T1000 (cell line): Measurements from ENCODE around the gene ARMC3.
"Not testable (repeated sequence)": the region's sequence is repeated elsewhere in the genome, so short reads cannot be mapped to it uniquely, and the experiment has no call there.

Source experiments
- DNase-seq: peaks from one replicate; lab custom pipeline; 2025; ENCODE audit warnings: mixed read lengths; lab: John Stamatoyannopoulos, UW

ARMC3 gene

DNA sequence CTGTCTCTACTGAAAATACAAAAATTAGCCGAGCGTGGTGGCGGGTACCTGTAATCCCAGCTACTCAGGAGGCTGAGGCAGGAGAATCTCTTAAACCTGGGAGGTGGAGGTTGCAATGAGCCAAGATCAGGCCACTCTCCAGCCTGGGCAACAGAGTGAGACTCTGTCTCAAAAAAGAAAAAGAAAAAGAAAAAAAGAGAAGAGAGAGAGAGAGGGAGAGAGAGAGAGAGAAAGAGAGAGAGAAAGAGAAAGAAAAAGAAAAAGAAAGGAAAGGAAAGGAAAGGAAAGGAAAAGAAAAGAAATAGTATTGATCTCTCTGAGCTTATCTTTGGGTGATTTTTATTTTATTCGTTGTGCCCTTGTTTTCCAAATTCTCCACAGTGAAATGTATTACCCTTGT, 1.2 kb downstream of the ARMC3 start:
- DNase-seq, result not testable (repeated sequence)

DNA sequence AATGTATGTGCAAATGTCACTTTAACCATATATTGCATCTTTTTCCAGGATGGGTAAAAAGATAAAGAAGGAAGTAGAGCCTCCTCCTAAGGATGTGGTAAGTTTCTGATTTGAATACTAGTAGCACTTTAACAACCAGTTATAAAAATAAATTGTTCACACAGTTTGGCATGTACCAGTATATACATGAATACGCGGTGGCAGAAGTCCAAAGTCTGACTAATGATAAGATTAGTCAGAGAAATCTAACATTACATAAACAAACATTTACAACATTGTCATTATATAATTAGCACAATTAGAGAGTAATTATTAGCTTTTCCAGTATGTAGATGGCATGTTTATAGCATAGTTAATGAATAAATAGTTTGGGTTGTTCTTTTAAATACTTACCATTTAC, 4.1 kb downstream of the ARMC3 start:
- peak; percentile 79 for DNase-seq

DNA sequence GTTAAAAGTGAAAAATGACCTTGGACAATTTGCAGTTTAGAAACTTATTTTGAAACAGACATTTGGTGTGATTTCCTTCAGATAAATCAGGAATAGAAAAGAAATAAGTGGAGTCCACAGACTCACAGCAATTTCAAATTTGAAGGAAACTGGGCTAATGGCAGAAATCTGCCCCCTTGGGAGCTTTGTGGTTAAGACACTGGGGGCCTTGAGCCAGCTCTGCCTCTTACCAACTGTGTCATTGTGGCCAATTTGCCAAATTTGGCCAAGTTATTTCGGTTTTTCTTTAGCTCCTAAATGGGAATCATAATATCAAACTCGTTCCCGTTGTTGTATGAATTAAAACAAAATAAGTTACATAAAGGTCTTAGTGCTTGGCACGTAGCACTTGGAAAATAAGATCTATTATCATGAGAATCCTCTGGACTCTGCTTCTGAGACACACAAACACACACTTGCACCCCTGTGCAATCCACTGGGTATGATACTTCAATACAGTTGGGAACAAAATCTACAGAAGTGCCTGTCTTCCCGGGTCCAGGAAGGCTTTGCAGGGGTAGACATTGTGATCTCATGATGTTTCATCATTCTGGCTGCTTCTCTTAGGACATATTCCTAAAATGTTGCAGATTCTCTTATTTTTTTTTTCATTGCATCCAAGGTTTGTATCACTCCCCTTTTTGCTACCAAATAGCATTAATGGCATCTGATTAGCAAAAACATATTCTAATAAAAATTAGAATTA, 4.9 kb downstream of the ARMC3 start:
- no peak for DNase-seq

DNA sequence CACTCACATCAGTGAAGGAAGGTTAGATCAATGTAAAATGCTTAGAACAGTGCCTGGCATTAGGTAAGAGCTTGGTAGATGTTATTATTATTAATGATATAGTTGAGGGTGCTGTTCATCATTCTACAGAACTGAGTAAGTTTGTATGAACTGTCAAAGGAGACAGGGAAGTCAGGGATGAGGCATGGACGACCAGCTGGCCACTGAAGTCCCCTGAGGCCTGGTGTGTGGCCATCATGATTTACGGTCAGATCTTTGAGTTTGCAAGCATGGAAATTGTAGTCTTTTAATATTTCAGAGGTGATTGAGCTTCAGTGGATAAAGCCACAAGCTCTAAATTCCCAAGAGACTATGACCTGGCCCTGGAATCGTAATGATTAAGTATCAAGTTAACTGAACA, 6.9 kb downstream of the ARMC3 start:
- DNase-seq, result peak; percentile 90

DNA sequence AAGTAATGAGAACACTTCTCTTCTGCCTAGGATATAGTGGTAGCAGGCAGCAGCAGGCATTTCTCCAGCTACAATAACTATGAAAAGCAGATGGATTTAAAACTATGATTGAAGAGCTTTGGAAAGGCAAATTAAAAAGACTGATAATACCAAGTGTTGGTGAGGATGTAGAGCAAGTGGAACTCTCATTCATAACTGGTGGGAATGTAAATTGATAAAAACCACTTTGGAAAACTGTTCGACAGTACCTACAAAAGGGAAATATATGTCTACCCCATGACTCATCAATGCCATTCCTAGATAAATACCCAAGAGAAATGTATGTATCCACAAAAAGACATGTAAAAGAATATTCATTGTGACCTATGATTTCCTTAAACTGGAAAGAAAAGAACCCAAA, 14.6 kb downstream of the ARMC3 start:
- no peak for DNase-seq

DNA sequence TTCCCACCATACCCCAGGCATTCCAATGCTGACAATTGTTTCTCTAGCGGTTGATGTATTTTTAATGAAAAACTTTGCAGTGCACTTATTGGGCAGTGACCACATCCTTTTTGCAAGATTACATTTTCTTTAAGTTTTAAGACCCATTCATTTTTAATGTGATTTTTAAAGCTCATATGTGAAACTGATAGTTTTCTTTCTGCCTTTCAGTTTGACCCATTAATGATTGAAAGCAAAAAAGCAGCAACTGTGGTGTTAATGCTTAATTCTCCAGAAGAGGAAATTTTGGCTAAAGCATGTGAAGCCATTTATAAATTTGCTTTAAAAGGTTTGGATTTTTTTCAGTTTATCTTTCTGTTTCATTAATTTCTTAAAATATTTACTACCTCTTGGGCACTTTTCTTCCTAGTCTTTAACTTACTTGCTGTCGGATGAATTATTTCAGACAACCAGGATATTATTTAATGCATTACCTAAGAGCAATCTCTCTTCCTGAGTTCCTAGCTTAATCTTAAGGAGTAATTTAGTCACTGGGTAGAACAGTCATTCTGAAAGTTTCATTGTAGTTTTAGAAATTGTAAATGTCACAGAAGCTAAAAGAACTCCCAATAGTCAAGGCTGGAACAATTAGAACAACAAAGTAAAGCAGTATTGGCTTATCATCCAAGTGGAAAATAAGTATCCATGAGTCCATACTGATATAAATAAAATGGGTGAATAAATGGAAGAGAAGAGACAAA, 18.3 kb downstream of the ARMC3 start:
- no peak for DNase-seq

DNA sequence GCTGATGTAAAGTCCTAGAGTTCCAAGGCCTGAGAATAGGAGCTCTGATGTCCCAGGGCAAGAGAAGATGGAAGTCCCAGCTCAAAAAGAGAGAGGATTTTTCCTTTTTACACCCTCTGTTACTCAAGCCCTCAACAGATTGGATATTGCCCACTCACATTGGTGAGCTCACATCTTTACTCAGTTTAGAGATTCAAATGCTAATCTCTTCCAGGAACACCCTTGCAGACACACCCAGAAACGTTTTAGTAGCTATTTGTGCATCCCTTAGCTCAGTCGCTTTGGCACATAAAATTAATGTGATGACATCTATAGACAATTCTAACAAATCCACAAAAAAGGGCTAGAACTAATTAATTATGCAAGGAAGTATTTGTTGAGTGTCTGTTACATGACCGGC, 27.1 kb downstream of the ARMC3 start:
- DNase-seq, result no peak

DNA sequence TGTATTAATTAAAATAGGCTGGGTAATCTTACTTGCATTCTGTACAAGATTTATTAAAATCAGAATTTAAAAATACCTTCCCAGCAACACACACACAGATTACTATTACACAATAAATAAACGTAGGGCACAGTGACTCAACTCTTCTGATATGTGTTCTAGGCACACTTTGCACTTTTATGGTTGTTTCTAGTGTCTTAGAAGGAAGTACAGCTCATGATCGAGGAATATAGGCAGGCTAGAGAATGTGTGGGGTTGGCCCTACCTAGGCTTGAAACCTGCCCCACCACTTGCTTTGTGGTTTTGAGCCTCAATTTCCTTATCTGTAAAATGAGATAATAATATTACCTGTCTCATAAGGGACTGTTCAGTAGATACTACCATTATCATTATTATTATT, 30.5 kb downstream of the ARMC3 start:
- DNase-seq, result no peak

DNA sequence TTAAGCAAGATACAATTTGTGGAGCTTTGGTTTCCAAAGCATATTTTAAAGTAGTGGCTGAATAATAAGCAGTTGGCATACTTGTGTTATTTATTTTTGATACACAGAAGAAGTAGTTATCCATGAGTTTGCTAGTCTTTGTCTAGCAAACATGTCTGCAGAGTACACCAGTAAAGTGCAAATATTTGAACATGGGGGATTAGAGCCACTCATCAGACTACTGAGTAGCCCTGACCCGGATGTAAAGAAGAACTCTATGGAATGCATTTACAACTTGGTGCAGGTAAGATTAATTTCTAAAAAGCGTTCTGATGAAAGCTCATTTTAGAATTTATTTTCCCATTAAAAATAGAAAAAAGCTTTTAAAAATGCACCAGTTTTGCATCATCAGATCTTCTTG, 31.4 kb downstream of the ARMC3 start:
- DNase-seq, result no peak

DNA sequence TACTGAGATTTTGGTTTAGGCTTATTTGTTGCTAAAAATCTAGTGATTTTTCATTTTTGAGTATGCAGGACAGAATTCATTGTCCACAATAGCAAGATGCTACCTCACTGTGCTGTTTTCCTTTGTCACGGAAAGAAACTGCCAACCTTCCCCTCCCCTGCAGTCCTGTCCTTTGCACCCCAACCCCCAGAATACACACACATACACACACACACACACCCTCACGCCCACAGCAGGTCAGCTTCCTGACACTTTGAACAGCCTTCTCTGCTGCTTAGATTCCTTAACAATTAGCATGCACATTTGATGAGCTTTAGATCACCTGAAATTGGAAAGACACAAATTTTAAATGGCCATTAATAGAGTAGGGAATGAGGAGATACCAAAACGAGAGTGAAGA, 32.1 kb downstream of the ARMC3 start:
- no peak for DNase-seq

DNA sequence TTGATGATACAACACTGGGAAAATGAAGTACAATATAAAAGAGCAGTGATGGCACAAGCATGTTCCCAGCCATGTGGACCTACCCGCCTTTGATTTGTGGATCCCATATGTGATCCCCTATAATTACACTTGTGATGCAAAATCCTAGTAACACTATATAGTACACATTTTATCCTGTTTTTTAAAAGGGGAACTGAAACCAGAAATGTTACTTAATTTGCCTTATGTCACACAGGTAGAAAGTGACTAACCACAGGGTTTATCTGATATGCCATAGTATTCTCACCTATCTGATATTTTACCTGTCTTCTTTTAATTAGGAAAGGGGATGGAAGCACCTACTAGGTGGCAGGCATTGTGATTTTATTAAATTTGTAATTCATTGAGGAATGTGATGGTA, 35.0 kb downstream of the ARMC3 start:
- no peak for DNase-seq

DNA sequence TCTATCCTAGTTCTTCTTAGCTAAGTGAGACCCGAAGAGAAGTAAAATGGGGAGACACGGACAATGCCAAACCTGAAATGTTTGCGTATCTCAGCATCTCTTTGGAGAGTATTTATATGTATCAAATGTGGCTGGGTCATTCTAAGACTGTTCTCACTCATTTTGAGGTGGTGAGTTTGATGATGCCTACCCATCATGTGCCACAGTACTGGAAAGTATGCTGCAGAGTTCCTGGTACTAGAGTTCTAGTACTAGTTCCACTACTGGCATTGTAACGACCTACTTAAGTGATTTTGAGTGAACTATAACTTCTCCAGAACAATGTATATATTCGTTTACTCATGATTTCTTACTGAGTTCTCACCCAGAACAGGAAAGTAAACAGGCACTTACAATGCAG, 41.9 kb downstream of the ARMC3 start:
- no peak for DNase-seq

DNA sequence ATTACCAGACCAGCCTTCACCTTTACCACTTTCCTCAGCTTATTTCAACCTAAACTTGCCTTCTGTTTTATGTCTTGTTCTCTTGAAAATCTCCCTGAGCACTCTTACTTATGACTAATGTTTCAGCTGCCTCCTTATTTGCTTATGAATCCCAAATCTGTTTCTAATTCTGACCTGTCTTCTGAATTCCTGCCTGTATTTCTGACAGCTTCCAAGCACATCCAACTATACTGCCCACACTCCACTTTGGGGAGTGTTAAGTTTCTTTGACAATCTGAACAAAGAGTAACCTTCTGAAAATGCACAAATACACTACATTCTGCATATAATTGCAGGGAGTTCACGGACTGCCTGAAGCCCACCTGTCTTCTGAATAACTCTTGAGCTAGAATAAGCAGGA, 48.7 kb downstream of the ARMC3 start:
- no peak for DNase-seq

DNA sequence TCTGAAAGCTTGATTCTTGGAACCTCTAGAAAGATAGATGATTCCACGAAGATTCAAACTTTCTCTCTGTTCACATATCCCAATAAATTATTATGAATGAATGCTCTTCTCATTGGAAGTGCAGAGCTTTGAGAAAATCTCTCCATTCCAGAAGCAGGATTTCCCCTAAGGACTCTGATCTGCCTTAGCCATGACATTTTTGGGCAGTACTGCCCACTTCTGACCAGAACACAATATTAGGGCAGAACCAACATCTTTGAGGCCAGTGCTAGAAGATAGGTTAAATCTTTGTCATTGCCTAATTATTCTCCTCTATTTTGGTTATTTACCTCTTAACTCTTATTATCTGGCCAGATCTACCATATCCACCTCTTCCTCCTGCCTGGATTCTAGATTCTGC, 49.9 kb downstream of the ARMC3 start:
- no peak for DNase-seq

DNA sequence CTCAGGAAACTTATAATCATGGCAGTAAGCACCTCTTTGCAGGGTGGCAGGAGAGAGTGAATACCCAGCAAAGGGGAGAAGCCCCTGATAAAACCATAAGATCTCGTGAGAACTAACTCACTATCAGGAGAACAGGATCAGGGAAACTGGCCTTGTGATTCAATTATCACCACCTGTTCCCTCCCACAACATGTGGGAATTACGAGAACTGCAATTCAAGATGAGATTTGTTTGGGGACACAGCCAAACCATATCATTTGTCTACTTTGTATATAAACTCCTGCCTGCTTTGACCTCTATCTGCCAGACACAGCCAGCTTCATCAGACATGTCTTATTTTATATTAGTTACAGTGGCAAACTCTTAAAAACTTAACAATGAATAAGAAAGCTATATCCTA, 50.4 kb downstream of the ARMC3 start:
- DNase-seq, result no peak

DNA sequence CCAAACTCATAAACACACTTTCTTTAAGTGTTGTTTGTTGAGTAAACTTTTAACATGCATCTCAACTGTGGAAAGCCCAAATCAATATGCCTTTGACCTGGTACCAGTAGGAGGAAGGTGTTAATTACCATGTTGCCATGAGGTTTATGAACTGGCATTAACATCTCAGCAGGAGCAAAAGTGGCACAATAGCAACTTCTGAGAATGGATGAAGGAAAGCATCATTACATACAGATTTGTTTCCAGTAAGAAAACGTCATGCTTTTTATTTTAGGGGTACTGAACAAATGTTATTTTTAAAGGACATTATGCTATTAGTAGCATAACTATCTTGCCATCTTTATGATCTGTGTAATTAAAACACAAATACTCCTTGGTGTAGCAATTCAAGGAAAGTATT, 51.1 kb downstream of the ARMC3 start:
- DNase-seq, result no peak

DNA sequence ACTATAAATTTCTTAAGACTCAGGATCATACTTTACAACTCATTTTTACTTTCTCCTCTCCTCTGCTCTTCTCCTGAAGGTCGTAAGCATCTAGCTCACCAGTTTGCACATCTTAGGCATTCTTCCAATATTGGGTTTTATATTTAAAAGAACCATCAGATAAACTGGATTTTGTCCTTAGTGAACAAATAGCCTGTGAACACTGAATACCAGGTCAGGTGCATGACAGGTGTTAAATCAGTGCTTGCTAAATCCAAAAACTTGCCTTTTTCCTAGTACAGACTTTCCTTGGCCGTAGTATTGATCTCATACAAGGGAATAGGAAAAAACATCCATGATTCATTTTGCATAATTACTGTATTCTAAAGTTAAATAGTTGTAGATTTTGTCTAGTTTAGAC, 53.0 kb downstream of the ARMC3 start:
- no peak for DNase-seq

DNA sequence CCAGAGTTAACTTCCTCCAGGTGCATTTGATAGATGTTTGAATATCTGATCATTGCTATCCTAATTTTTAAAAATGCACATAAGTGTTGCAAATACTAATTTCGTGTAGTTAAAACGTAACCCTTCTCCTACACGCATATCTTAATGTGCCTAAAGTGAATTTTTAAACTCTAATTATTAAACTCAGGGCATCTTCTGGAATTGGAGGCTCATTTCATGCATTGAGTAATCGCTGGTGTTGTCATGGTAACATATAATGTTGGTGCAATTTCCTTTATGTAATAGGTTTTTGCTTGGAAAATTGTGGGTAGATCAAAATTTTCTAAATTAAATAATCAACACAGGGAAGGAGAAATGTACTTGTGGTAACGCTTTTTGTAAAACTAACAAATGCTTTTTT, 56.2 kb downstream of the ARMC3 start:
- no peak for DNase-seq

DNA sequence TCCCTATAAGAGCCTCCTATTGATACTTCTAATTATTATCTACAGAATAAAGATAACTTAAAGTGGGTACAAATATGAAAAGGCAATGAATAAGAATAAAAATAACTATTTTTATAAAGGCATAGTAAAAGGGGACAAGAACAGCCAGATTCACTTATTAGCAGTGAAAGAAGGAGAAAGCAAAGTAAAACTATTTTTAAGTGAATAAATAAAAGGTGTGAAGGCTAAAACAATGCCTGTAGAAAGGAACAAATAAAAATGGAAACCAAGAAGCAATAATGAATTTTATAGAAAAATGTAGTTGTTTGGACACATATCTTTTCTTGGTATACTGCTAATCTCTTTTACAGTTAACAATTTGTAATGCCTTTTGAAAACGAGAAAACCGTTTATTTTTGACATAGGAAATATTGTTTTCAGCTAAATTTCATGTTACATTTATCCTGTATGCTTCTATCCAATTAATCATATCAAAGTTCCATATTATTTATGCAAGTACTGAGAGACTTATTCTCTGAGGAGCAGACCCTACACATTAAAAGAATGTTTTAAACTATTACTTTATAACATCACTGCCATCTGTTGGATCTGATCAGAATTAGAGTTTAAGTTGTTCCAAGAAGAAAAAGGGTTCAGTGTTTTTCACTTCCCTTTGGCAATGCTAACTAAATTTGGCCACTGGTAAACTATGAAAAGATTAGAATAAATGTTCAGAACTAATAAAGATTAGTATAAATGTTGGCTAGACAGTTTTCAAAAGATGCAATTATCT, 59.1 kb downstream of the ARMC3 start:
- no peak for DNase-seq

DNA sequence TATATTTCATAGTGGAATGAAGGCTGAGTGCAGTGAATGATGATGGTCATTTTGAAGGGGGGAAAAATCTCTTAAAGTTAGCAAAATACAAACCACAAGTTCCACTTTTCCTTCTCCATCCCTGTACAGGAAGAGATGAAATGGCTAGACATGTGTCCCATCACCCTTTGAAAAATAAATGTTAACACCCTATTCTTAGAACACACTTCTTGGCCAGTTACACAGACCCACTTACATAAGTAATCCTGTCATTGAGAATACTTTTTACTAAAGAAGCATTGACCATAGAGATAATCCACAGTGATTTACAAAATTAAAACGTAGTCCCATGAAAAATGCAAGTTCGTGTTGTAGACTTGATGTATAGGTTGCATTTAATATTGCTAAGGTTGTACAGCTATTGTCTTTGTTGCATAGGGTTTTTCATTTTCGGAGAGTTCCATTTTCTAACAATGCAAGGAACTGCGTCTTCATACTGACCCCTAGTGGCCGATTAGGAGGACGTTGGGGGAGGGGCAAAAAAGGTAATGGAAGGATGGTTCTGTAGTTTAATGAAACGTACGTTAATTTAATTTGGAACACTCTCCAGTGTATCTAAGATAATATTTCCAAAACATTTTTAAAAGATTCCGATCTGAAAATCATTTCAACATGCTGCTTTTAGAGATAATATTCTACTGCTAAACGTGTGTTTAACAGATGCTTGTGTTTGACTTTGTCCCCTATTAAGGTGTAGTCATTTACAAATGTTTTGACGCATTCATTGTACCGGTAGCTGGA, 60.9 kb downstream of the ARMC3 start:
- DNase-seq, result no peak

DNA sequence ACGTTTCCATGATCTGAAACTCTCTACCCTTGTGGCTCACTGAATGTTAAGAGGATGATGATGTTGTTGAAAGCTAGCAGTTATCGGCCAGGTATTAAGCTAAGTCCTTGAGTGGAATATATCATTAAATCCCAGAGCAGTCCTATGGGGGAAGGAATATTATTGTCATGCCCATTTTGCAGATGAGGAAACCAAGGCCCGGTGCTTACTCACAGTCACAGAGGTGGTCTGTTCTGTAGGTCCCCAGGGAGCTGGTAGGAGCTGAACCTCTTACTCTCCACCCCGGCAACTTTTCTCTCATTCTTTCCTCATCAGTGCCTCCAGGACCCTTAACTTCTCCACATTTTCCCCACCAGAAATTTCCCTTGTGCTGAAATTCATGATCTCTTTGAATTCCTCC, 62.6 kb downstream of the ARMC3 start:
- no peak for DNase-seq

DNA sequence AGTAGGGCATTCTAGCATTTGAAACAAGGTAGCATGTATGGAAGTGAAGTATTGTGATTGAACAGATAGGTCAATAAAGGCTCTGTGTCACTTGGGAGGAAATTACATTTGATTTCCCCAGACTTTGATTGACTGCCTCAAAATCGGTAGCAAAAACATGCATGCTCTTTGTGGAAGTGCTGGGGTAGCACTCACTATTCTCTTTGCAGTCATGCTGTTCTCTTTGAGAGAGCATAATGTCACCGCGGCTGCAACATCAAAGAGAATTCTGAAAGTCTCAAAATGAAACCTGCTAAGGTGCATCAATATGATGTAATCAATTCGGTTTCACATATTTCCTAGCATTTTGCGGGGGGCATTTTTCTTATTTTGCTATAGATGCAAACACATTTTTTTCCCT, 64.2 kb downstream of the ARMC3 start:
- DNase-seq, result no peak
